ENCODE results near the gene DNAJC7.
A peak's percentile ranks its signal among the peaks of the same experiment; 100 is the strongest.

DNAJC7 gene

DNA sequence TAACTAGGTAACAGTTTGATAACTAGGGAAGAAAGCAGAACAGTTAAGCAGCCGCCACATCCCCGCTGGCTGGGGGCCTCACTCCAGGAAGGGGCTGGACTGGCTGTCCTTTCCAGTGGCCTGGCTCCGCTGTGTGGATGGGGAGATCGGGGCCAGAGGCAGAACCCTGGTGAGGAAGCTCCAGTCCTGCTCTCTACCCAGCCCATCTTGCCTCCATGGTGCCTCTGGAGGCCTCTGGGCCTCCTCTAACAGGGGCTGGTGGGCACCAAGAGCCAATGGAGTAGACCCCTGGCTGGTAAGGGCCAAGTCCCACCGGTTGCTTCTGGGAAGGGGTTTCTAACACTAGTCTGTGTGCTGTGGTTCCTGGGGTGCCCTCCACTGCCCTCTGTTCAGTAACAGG, 42.6 kb downstream of the DNAJC7 start:
- no peak for DNase-seq

DNA sequence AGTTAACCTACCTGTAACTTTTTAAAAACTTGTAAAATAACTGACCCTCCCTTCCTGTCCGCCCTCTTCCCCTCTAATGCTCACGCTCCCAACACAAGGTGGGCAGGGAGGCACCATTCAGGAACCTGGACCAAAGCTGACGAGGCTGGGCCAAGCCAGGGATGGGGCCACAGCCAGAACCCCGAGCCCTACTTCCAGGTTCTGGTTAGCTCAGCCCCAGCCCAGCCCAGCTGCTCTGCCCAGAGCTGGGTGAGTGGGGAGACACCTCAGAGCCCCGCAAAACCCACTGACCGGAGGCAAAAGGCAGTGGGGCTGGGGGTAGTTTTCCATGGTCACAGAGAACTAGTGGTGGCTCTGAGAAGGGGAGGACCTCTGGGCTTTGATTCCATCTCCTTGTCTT, 43.2 kb downstream of the DNAJC7 start:
- no peak for DNase-seq

DNA sequence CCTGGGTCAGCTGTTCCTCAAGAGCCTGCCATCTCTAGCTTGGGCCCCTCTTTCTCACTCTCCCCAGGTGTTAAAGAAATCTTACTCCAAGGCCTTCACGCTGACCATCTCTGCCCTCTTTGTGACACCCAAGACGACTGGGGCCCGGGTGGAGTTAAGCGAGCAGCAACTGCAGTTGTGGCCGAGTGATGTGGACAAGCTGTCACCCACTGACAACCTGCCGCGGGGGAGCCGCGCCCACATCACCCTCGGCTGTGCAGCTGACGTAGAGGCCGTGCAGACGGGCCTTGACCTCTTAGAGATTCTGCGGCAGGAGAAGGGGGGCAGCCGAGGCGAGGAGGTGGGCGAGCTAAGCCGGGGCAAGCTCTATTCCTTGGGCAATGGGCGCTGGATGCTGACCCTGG, 43.8 kb downstream of the DNAJC7 start:
- no peak for DNase-seq

DNA sequence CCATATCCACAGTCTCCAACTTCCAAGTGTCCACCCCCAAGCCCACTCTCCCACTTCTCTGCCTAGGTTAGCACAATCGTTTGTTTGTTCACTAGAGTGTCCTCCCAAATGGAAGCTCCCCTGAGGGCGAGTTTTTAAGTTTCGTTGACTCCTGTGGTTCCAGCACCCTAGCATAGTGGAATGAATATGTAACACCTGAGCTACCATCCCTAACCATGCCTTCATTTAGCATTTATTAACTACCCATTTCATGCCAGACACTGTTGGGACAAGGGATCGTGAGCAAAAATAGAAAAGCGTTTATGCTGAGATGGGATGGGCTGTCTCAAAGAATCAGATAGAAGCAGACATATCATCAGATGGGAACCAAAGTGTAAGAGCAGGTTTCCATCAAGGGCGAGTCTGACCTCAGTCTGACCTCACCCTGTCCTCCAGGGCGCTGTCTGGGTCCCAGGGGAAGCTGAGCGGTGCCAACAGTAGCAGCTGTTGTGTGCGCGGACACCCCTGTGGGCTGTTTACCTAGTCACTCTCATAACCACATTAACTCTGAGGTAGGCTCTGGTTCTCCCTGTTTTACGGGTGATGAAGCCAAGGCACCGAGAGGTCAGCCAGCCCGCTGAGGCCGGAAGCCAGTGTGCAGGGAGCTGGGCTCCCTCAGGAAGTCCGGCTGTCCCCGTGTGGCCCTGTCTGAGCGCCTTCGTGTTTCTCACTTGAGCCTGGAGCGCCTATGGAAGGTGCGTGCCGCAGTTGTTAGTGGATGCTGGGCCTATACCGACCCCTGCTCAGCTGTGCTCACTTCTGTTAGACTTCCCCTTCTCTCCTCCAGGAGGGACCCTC, 44.5 kb downstream of the DNAJC7 start:
- peak; percentile 21 for DNase-seq

DNA sequence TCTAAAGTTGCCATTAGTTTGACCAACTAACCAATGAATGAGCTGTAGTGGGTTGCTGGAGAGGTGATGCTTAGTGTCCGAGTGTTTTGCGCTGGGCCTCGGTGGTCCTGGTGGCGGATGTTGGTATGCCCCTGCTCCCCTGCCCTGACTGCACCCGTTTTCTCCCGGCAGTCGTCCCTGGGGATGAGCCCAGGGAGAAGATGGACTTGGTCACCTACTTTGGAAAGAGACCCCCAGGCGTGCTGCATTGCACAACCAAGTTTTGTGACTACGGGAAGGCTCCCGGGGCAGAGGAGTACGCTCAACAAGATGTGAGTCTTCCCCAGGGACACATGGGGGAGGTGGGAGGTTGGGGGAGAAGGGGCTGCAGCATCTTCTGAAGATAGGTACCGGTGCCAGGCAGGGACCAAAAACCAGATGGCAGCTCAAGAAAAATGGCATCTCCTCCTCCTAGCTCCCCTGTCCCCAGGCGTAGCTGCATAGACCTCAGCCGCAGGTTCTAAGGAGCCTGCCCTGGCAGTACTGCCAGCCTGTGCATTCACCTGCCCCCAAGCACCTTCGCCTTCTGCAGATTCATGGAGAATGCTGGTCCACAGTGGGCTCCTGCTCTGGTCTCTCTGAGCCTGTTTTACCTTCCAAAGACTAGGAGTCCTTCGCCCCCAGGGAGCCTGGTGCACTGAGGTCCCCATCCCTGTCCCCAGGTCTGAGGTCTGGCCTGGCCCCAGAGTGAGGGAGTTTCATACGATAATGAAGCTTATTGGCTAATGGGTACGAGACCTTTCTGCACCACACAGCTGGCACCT, 45.3 kb downstream of the DNAJC7 start:
- no peak for DNase-seq

DNA sequence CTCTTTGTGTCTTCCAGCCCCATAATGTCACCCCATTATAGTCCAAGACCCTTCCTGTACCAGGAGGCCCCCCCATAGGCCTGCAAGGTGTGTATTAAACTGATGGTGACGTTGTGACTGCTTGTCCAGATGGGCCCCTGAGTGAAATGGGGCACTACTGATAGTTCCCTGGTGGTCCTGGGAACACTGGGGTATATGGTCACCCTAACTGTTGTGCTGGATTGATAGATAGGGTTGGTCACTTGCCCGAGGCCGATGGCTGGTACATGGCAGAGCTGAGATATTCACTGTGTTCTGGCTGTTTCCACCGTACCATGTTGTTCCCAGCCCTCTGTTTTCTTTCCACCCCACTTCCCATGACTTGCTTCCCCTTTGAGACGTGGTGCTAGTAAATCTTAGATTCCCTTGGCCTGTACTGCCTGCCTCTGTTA, 46.3 kb downstream of the DNAJC7 start:
- DNase-seq = no peak

DNA sequence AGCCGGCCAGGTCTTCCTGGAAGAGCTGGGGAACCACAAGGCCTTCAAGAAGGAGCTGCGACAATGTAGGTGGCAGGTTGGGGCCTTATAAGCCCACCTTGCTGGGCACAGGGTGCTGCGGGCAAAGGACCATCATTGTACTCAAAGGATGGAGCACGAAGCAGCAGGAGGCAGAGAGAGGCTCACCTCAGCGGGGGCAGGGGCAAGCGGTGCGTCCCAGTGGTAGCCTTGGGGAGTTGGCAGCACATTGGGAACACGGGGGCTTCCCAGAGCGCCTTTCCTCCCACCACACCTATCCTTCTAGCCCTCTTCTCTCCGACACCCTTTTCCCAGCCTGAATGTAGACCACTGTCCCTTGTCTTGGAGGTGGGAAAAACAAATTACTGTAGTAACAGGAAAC, 48.6 kb downstream of the DNAJC7 start:
- no peak for DNase-seq

DNA sequence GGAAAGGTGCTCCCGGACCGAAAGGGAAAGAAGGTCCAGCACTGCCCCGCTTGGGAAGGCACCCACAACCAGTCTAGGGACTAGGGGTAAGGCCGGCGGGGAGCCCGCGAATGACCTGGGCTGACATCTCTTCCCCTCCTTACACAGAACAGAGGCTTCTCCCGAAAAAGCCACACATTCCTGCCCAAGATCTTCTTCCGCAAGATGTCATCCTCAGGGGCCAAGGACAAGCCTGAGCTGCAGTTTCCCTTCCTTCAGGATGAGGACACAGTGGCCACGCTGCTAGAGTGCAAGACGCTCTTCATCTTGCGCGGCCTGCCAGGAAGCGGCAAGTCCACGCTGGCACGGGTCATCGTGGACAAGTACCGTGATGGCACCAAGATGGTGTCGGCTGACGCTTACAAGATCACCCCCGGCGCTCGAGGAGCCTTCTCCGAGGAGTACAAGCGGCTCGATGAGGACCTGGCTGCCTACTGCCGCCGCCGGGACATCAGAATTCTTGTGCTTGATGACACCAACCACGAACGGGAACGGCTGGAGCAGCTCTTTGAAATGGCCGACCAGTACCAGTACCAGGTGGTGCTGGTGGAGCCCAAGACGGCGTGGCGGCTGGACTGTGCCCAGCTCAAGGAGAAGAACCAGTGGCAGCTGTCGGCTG, 49.2 kb downstream of the DNAJC7 start:
- no peak for DNase-seq

DNA sequence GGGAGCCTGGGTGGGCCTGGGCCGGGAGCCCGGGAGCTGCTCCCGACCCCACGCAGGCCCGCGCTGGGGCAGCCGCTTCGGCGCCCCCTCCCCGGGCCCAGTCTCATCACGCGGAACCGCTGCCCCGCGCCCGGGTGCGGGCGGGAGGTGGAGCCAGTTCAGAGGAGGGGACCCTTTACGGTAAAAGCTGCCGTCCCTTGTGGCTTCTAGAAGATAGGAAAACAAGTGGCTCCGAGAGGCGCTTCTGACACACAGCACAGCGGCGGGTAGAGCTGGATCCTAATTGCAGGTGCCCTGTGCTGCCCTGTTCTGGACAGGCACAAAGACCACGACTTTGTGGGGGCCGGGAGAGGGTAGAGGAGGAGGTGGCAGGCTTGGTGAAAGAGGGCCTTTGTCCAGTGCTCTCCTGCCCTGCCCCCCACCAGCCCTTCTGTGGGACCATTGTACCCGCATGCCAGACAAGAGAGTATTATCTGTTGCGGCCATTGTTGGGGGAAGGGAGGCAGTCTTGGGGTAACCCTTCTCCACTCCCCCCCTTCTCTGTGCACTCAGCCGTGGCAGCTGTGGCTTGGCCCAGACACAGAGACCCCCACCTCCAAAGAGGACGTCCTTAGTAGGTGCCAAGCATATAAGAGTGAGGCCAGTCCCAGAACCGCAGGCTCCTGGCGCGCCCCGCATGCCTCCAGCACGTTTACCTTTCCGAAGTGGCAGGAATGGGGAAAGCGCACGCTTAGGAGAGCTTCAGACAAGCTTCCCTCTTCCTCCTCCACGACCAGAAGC, 49.9 kb downstream of the DNAJC7 start:
- peak; percentile 9 for DNase-seq

DNA sequence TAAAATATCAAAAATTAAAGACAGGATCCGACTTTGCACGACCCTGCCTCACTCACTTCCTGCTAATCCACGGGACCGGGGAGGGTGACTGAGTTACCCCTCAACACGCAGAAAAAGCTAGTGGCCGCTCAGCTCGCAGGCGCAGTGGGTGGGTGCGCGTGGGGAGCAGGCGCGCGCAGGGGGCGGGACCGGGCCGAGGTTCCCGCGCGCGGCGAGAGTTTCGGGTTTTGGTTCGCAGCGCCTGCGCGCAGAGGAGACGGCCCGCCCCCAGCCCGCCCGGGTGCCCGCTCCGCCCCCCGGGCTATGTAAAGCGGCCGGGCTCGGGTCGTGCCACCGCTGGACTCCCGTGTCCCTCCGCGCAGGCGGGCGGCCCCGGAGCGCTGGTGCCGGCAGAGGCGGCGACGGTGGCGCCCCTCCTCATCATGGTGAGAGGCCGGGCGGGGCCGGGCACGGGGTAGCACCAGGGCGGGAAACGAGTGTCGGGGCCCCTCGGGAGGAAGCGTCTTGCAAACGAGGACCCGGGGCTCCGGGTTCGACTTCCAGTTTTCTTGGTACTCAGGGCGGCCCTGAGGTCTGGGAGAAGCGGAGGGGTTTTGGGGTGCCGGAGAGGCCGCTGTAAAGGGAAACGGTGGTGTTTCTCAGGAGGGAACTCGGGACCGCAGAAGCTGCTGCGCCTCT, 50.6 kb downstream of the DNAJC7 start, which contains the start of gene CNP:
Gene CNP, plus strand, starts transcription at position 333 of the 678 bp plus-strand sequence. Its CDS starts 90 bp downstream, at position 423.
- peak; percentile 87 for DNase-seq

DNA sequence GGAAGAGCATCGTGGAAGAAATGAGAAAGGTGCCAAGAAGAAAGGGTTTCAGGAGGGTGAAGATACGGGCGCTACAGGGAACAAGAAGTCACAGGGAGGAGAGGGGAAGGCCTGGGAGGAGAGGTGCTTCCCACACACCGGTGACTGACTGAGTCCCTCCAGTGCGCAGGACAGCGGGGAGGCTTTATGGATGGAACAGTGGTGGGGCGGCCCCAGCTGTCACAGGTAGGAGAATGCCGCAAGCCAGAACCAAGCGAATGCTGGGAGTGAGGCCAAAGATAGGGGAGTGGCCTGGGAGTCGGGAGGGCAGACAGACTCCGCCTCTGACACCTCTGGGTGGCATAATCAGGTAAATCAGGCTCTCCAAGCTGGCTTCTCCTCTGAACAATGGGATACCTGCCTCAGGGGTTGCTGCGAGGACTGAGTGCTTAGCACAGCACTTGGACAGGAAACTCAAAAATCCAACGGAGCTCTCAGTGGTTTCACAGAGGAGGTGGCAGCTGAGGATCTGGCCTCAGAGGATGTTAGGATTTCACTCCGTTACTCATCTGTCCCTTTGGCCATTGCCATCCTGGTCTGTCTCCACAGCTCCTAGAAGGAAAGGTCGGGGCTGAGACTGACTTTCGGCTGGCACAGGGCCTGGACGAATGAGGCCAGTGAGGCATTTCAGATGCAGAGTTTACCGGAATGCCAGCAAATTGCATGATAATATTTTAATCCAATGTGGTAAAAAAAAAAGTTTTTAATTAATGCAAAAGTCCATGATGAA, 51.4 kb downstream of the DNAJC7 start:
- DNase-seq = peak; percentile 90

DNA sequence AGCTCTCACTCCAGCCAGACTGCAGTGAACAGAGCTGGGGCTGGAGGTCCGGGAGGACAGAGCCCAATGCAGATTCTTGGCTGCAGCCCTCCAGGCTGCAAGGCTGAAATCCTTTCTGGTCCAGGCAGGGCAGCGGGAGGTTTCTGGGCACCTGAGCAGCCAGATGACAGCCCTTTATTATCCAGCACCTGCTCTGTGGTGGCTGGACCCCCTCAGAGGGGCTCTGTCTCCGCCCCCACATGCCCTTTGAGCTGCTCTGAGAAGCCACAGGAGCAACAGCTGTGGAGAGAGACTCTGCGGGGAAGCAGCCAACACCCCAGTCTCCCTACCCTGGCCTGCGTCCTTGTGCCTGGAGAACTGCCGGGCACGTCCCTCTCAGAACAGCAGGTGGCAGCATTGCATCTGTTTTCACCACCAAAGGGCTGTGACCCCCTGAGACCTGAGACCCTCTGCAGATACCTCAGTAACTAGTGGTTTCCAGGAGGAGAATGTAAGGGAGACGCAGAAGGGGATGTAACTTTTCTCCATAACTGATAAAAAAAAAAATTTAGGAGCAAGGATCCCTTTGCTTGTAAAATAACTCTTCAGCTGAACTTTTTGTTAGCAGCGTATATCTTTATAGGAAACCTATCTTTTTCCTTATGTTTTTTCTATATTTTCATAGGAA, 54.3 kb downstream of the DNAJC7 start:
- DNase-seq = peak; percentile 60

DNA sequence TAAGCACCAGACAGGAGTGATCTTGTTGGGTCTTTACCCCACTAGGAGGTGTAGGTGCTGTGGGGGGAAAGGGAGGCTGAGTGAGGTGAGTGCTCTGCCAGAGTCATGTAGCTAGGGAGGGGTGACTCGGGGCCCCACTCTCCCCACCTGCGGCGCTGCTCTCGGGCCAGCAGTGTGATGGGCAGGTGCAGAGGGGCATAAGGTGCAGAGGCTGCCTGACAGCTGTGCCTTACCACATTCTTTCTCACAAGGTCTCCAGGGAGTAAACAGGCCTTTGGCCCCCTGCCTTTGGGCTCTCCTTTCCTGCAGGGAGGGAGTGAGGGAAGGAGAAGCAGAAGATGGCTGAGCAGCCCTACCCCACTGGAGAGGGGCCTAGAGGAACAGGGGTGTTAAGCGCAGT, 55.1 kb downstream of the DNAJC7 start:
- DNase-seq = no peak

DNA sequence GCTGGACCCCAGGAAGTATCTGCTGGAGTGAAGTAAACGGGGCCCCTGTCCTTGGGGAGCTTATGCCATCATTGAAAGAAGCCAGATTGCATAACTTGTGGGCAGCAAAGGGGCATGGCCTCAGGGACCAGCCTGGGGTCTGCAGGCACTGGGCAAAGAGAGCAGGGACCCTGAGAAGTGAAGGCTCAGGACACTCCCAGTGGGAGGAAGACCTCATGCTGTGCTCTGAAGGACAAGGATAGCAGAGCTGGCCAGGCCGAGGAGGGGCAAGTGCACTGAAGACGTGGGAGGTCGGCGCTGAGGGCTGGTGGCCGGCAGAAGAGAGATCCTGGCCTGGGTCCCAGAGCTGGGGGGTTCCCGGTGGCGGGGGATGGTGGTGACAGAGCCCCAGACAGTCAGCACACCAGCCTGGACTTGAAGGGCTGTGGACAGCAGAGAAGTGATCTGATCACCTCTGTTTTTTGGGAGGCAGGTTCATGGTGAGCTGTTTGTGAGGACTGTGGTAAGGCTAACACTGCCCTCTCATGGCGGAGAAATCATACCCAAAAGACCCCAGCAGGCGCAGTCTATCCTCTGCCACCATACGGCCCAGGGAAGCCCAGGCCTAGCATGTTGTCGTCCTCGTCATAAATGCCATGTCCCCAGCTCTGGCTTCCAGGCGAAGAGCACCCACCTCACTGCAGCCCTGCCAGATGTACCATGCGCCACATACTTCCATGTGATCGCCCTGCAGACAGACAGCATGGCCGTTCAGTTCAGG, 57.7 kb downstream of the DNAJC7 start:
- peak; percentile 33 for DNase-seq

DNA sequence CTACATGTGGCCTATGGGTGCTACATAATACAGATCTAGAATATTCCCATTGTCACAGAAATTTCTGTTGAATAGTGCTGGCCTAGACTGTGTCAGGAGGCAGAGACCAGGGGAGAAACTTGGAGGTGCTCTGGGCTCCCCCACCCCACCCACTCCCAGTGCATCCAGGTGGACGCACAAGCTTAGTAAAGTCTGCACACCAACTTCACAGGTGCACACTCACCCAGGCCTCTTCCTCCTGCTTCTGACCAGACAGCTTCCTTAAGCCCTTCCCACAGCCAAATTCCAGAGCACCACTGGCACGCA, 58.3 kb downstream of the DNAJC7 start:
- no peak for DNase-seq

DNA sequence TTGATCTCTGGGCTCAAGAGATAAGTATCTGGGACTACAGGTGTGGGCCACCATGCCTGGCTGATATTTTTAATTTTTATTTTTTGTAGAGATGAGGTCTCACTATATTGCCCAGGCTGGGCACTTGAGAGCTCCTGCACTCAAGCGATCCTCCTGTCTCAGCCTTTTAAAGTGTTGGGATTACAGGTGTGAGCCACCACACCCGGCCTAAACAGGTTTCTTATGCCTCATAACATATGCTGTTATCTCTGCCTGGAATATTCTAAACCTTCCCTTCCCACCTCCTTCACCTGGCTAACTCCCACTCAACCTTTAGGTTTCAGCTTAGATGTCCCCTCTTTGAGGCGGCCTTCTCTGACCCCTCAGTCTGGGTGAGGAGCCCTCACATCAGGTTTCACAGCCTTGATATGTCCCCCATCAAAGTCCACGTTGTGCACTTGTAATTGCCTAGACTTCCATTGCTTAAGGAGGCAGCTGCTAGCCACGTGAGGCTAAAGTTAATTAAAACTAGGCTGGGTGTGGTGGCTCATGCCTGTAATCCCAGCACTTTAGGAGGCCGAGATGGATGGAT, 59.3 kb downstream of the DNAJC7 start:
- no peak for DNase-seq

DNA sequence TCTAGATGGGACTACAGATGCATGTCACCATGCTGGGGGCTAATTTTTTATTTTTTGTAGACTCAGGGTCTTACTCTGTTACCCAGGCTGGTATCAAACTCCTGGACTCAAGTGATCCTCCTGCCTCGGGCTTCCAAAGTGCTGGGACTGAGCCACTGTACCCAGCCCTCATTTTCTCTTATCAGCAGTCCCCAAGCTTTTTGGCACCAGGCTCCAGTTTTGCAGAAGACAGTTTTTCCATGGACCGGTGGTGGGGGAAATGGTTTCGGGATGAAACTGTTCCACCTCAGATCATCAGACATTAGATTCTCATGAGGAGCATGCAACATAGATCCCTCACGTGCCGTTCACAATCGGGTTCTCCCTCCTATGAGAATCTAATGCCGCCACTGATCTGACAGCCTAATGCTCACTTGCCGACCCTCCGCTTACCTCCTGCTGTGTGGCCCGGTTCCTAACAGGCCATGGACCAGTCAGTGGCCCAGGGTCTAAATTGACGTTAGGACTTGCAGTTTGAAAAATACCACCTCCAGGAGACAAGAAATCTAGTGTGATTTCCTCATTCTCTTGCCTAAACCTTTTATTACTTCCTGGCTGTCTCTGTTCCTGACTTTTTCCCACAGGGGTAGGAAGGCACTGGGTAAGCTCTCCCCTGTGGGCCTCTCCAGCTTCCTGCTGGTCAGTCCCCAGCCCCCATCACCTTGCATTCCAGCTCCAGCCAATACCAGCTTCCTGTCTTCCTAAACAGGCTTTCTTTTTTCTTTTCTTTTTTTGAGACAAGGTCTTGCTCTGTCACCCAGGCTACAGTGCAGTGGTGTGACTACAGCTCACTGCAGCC, 60.0 kb downstream of the DNAJC7 start:
- DNase-seq = no peak

DNA sequence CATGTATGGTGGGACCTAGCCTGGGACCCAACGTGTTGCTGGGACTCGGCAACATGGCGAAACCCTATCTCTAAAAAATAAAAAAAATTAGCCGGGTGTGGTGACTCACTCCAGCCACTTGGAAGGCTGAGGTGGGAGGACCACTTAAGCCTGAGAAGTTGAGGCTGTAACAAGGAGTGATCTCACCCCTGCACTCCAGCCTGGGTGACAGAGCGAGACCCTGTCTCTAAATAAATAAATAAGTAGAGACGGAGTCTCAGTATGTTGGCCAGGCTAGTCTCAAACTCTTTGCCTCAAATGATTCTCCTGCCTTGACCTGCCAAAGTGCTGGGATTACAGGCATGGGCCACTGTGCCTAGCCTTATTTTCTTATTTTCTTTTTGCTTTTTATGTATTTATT, 60.7 kb downstream of the DNAJC7 start:
- no peak for DNase-seq
